Natural killer cell (primary cell): ENCODE measurements around the gene EIF3B. TPM values are rescaled to one million over a fixed set of nuclear protein-coding genes. Genes with fewer than 3 reads are reported as not detected.
"Not testable (repeated sequence)": the region's sequence is repeated elsewhere in the genome, so short reads cannot be mapped to it uniquely, and the experiment has no call there.

Experiments
- ATAC-seq, 3 donors: fragments of 150-1000 bp in 2 of 3; fragments of 200-7000 bp in 1 of 3; cut with Tn5 transposase; 1 replicate in 1 of 3; 2 replicates in 2 of 3; pipeline ENCODE4 v1.10.0; 2021; ENCODE audit warnings: mild to moderate bottlenecking in 2 of 3, moderate library complexity in 2 of 3
- DNase-seq, 2 donors: peaks; one replicate each; pipeline versions ENCODE4 v3.0.0 to v3.0.0-alpha.2; 2013 to 2021; ENCODE audit warnings: mixed read lengths in 1 of 2
- H3K27ac ChIP-seq: one replicate; pipeline ENCODE4 v1.5.1; 2013; ENCODE audit warnings: mild to moderate bottlenecking, low read length
- H3K27me3 ChIP-seq: one replicate; pipeline ENCODE4 v1.6.1; 2013; ENCODE audit warnings: low read length; ENCODE audit not compliant: control insufficient read depth, insufficient read depth
- H3K36me3 ChIP-seq: one replicate; pipeline ENCODE4 v1.6.1; 2013; ENCODE audit warnings: low read length; ENCODE audit not compliant: control insufficient read depth, insufficient read depth
- H3K4me1 ChIP-seq: one replicate; pipeline ENCODE4 v1.6.1; 2013; ENCODE audit warnings: low read length; ENCODE audit not compliant: control insufficient read depth, insufficient read depth
- H3K4me3 ChIP-seq: one replicate; pipeline ENCODE4 v1.5.1; 2013; ENCODE audit warnings: low read length
- H3K9me3 ChIP-seq: one replicate; pipeline ENCODE4 v1.6.1; 2013; ENCODE audit warnings: low read length; ENCODE audit not compliant: control insufficient read depth, insufficient read depth
- H3K27ac Mint-ChIP-seq, 2 donors: one replicate each; pipeline ENCODE4 v1.8.0; 2022; ENCODE audit warnings: mild to moderate bottlenecking in 2 of 2, mixed read lengths in 2 of 2, moderate library complexity in 1 of 2
- H3K27me3 Mint-ChIP-seq, 2 donors: one replicate each; pipeline ENCODE4 v1.8.0; 2022; ENCODE audit warnings: low read depth in 2 of 2, mixed read lengths in 2 of 2
- H3K36me3 Mint-ChIP-seq: one replicate; pipeline ENCODE4 v1.8.0; 2022; ENCODE audit warnings: mixed read lengths
- H3K4me1 Mint-ChIP-seq, 2 donors: one replicate each; pipeline ENCODE4 v1.8.0; 2022; ENCODE audit warnings: mixed read lengths in 2 of 2
- H3K4me3 Mint-ChIP-seq: one replicate; pipeline ENCODE4 v1.8.0; 2022; ENCODE audit warnings: mild to moderate bottlenecking, moderate library complexity, mixed read lengths
- H3K9me3 Mint-ChIP-seq, 2 donors: one replicate each; pipeline ENCODE4 v1.8.0; 2022; ENCODE audit warnings: mixed read lengths in 2 of 2
- WGBS: methylation state at CpG from one replicate; pipeline ENCODE4 v1.1.7; 2013; ENCODE audit warnings: missing lambda C conversion rate; ENCODE audit not compliant: insufficient coverage; 5-methylcytosine and 5-hydroxymethylcytosine counted together
- intact Hi-C: fragments of 100-400 bp; cut with micrococcal nuclease; formaldehyde crosslinking; loops from one replicate; pipeline ENCODE4 v1.14.2; 2022
- total RNA-seq, 4 donors: library from RNA; stranded (reverse); fragments of 120-200 nt in 1 of 4; gene quantifications; one replicate each; pipeline versions ENCODE4 v1.2.3 to v1.2.4, GENCODE V29; 2013 to 2022
- TF ChIP-seq, protein P1 (sequence below): fragments of 200-600 bp; IDR thresholded peaks from one replicate; pipeline ENCODE4 v1.8.0; 2022; ENCODE audit warnings: antibody characterized with exemption

EIF3B gene
- total RNA-seq, 3 donors from 2014 or later (not counting 1 experiment from before 2014, with no cell fraction given), result 194 to 219 (median 197) TPM

DNA sequence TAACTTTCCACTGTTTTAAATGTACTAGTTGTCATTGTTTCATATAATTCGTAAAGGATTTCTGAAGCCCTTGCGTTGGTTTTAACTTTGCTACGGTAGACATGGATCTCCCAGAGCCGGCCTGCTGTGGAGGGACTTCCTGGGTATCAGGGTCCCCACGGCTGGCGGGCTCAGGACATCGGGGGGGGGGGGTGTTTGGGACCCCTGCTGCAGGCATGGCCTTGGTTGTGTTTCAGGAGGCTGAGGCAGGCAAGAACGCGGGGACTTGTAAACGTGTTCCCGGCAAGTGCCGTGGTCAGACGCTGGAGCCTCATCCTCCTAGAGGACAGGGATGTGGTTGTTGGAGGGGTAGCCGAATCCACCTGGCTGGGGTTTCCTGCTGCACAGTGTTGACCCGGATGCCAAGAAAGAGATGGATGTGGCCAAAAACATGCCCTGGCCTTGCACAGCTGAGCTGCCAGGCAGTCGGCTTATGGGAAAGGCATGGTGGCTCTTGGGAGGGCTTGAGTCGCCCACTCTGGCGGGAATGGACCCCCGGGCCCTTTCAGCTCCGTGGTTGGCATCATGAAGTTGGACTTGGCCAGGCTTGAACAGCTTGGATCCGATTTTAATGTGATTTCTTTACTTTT lies 27.4 kb downstream of the EIF3B start:
- peaks cover 44% of the 10 kb centered on the region for H3K36me3 ChIP-seq

DNA sequence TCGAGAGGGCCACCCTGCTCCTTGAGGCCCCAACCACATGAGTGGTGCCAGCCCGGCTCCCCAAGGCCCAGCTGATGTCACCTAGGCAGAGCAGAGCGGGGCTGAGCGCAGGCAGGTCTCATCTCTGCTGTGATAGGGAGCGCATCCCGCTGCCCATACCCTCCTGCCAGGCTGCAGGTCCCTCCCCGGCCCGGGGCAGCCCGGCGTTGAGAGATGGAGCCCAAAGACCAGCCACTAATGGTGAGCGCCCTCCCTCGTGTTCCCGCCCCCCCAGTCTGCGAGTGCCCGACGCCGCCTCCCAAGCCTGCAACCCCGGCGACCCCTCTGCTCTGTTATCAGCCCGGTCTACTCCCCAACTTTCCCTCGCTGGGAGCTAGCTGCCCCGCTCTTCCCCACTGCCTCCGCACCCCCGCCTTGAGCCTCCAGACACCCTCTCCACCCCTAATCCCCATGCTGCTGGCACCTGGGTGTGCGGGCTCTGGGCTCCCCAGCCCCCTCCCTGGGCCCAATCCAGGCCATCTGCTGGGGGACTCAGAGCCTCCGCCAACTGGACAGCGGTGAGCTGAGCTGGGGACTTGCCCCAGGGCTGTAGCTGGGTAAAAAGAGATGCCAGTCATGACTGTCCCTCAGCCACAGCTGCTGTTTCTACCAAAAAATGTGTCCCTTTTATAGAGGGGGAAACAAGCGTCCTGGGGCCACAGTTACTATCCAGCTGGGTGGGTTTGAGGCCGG lies 29.1 kb downstream of the EIF3B start:
- Mint-ChIP-seq H3K4me1 (peaks cover under 1 to 1% of the 10 kb centered on the region in 2 donors), H3K27me3 (no peaks in the 10 kb centered on the region), H3K36me3 (peaks cover 7% of the 10 kb centered on the region), H3K4me3 (no peak overlapping the region), H3K9me3 (no peaks in the 10 kb centered on the region), H3K27ac (no peak overlapping the region)
- WGBS, result 95% methylated on average over 29 of the region's 29 CpGs
- Histone ChIP-seq H3K4me1 (no peaks in the 10 kb centered on the region), H3K9me3 (no peaks in the 10 kb centered on the region), H3K4me3 (no peak overlapping the region), H3K27me3 (no peaks in the 10 kb centered on the region), H3K36me3 (peaks cover 35% of the 10 kb centered on the region), H3K27ac (no peak overlapping the region)
- intact Hi-C loops, result loop anchor here (10.0 kb wide), 1 partner anchor 51 kb away; no protein-coding TSS in a partner anchor
- no peak for ATAC-seq
- no peak for DNase-seq
- TF ChIP-seq, protein P1, sequence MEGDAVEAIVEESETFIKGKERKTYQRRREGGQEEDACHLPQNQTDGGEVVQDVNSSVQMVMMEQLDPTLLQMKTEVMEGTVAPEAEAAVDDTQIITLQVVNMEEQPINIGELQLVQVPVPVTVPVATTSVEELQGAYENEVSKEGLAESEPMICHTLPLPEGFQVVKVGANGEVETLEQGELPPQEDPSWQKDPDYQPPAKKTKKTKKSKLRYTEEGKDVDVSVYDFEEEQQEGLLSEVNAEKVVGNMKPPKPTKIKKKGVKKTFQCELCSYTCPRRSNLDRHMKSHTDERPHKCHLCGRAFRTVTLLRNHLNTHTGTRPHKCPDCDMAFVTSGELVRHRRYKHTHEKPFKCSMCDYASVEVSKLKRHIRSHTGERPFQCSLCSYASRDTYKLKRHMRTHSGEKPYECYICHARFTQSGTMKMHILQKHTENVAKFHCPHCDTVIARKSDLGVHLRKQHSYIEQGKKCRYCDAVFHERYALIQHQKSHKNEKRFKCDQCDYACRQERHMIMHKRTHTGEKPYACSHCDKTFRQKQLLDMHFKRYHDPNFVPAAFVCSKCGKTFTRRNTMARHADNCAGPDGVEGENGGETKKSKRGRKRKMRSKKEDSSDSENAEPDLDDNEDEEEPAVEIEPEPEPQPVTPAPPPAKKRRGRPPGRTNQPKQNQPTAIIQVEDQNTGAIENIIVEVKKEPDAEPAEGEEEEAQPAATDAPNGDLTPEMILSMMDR, result no peak

More for the DNA sequence above, 27.4 kb downstream of the EIF3B start:
- 94% methylated on average over 21 of the region's 21 CpGs for WGBS
- Histone ChIP-seq H3K27ac (no peak overlapping the region), H3K4me1 (no peaks in the 10 kb centered on the region), H3K27me3 (no peaks in the 10 kb centered on the region), H3K9me3 (no peaks in the 10 kb centered on the region), H3K4me3 (no peak overlapping the region)
- no peaks in the 10 kb centered on the region for H3K9me3 Mint-ChIP-seq
- H3K4me3 Mint-ChIP-seq, result no peak overlapping the region
- DNase-seq (no peak), ATAC-seq (no peak)
- H3K4me1 Mint-ChIP-seq, result peaks cover 8 to 15% of the 10 kb centered on the region in 2 donors
- TF ChIP-seq, protein P1, result no peak
- intact Hi-C loops, result loop anchor here (10.0 kb wide), 1 partner anchor 53 kb away; no protein-coding TSS in a partner anchor
- H3K27ac Mint-ChIP-seq, result no peak overlapping the region
- no peaks in the 10 kb centered on the region for H3K27me3 Mint-ChIP-seq
- peaks cover 12% of the 10 kb centered on the region for H3K36me3 Mint-ChIP-seq

DNA sequence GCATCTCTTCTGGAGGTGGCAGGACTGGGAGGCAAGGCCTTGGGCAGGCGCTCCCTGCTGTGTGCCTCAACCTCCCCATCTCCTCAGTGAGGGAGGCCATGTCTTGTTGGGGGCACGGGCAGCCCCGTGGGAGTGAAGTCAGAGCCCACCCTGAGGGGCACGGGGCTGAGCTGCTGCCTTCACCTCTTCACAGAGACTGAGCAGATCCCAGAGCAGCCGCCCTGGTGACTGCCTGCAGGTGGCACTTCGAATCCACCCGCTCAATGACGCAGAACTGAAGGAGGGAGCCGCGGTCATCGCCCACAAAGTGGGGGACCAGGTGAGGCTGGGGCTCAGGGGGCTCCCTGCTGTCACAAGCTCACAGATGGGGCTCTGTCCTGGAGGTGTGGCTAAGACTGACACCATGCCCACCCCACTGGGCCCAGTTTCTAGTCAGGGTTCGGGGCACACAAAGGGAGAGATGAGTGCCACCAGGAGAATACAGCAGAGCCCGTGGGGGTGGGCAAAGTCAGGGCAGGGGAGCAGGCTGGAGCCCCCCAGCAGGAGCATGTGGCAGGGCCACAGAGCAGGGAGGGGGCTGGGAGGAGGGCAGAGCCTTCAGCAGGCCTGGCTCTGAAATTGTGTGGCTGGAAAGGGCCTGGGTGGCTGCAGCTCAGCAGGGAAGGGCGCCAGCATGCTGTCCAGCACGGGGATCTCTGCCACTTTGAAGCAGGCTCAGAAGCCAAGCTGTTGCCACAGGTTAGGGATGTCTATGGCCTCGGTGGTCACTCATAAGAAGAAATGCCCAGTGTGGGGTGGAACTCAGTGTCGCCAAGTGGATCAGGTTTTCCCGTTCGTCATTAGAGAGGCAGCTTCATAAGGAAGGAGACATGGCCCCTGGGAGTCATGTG lies 30.0 kb downstream of the EIF3B start:
- Histone ChIP-seq H3K27ac (no peak overlapping the region), H3K36me3 (peaks cover 26% of the 10 kb centered on the region), H3K9me3 (no peaks in the 10 kb centered on the region), H3K4me3 (no peak overlapping the region), H3K27me3 (no peaks in the 10 kb centered on the region), H3K4me1 (no peaks in the 10 kb centered on the region)
- DNase-seq, result peak in 1 of 2 donors; percentile 39
- WGBS, result 74% methylated on average over 19 of the region's 19 CpGs
- TF ChIP-seq, protein P1, result no peak
- intact Hi-C loops, result loop anchor here (10.0 kb wide), 1 partner anchor 50 kb away; no protein-coding TSS in a partner anchor
- no peak overlapping the region for H3K4me3 Mint-ChIP-seq
- no peak overlapping the region for H3K27ac Mint-ChIP-seq
- H3K4me1 Mint-ChIP-seq, result no peaks in the 10 kb centered on the region
- no peaks in the 10 kb centered on the region for H3K27me3 Mint-ChIP-seq
- no peaks in the 10 kb centered on the region for H3K9me3 Mint-ChIP-seq
- ATAC-seq, result peak in 1 of 3 donors; percentile 51
- H3K36me3 Mint-ChIP-seq, result peaks cover 7% of the 10 kb centered on the region

DNA sequence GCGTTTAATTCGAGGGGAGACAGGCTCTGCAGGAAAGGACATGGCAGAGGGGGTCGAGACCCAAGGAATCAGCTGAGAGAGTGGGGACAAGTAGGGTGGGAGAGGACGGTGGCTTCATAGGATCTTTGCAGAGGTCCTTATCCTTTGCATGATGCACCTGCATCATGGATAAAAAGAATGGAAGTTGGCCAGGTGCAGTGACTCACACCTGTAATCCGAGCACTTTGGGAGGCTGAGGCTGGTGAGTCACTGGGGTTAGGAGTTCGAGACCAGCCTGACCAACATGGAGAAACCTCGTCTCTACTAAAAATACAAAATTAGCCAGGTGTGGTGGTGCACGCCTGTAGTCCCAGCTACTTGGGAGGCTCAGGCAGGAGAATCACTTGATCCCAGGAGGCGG lies 31.5 kb downstream of the EIF3B start:
- ATAC-seq, H3K9me3 Mint-ChIP-seq, DNase-seq, H3K4me1 ChIP-seq, H3K9me3 ChIP-seq, H3K36me3 Mint-ChIP-seq, H3K4me1 Mint-ChIP-seq, H3K4me3 ChIP-seq, H3K27ac ChIP-seq, H3K27me3 Mint-ChIP-seq, H3K27me3 ChIP-seq, H3K4me3 Mint-ChIP-seq, H3K27ac Mint-ChIP-seq: not testable (repeated sequence)
- WGBS, result 98% methylated on average over 9 of the region's 9 CpGs
- intact Hi-C loops, result loop anchor here (10.0 kb wide), 1 partner anchor 49 kb away; no protein-coding TSS in a partner anchor
- peaks cover 11% of the 10 kb centered on the region for H3K36me3 ChIP-seq
